GM12874 (cell line): Measurements from ENCODE around the gene TRIL.

Source experiments
- TF ChIP-seq, protein P1 (sequence below): IDR thresholded peaks from 2 replicates; pipeline ENCODE4 v1.5.1; 2011; ENCODE audit warnings: low read depth, mild to moderate bottlenecking, control low read depth, low read length, moderate library complexity; ENCODE audit not compliant: insufficient read depth

TRIL gene

DNA sequence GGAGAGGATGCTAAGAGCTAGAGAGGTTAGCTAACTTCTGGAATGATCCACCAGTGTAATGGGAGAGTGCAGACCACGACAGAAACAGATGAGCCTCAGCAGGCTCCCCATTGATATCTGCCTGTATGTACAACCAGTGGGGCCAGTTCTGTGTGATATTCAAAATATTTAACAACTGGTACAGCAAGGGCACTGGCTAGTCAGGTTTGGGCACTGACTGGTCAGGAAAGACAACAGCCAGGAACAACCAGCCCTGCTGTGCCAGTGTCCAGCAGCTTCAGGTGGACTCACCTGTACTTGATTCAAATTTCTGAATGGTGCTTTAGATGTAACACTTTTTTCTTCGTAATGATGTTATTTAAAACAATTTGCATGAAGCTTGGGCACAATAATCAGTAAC, 5.9 kb upstream of the TRIL start:
- TF ChIP-seq, protein P1, sequence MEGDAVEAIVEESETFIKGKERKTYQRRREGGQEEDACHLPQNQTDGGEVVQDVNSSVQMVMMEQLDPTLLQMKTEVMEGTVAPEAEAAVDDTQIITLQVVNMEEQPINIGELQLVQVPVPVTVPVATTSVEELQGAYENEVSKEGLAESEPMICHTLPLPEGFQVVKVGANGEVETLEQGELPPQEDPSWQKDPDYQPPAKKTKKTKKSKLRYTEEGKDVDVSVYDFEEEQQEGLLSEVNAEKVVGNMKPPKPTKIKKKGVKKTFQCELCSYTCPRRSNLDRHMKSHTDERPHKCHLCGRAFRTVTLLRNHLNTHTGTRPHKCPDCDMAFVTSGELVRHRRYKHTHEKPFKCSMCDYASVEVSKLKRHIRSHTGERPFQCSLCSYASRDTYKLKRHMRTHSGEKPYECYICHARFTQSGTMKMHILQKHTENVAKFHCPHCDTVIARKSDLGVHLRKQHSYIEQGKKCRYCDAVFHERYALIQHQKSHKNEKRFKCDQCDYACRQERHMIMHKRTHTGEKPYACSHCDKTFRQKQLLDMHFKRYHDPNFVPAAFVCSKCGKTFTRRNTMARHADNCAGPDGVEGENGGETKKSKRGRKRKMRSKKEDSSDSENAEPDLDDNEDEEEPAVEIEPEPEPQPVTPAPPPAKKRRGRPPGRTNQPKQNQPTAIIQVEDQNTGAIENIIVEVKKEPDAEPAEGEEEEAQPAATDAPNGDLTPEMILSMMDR: no peak

DNA sequence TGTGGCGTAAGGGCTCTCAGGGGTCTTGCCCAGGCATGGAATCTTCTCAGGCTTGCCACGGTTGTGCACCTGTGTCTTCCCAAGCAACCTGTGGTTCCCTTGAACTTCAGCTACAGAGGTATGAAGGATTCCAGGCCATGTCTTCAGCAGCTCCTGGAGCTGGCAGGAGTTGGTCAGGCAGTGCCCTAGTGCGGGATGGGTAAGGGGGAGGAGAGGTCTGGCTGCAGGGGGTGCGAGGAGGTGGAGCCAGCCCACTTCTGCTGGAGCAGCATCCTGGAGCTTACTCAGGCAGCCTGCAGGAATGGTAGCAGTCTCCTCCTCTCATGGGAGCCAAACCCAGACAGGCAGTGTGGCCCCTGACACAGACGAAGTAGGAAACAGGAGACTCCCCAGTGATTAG, 3.8 kb upstream of the TRIL start:
- TF ChIP-seq, protein P1: no peak

DNA sequence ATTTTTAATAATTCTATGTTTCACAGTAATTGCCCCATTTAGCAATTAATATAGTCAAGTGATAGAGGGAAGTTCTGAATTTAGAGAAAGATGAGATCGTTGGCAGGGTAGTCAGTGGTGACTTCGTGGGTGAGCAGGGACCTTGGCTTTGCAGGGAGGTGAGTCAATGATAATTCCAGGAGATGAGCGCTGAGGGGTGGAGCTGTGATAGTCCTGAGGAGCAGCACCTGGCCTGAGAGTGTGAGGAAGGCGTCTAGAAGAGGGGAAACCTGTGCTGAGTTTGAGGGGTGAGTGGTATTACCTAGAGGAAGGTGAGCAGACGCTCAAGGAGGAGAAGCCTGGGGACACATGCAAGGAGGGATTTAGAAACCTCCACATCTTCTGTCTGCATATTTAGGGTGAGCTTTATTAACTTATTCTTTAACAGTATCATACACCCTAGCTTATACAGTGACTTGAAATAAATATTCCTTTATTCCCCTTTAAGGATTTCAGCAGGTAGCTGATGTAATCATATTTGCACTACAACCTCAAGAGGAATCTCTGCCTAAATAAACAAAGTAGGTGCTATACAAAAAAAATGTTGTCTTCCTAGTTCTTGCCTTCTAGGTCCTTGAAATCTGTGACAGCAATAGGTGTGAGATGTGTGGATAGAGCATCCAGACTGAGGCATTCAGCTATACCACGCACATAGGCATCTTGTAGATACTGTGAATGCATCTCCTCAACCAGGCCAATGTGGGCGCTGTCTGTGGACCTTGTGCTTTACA, 2.1 kb upstream of the TRIL start:
- TF ChIP-seq, protein P1: no peak

DNA sequence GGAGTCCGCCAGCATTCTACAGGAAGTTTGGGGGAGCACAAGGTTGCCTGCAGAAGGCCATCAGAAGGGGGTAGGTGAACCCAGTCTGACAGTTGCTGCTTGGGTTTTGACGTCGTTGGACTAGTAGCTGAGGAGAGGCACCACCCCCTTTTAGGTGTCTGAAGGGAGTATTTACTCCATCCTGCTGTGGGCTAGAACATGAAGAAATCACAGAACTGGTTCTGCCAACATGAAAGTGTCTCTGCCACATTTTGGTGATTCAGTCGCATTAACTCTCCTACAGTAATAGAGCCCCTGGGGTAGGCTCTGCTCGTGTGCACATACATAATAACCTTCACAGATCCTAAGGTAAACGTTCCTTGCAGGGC, 834 bp upstream of the TRIL start:
- TF ChIP-seq, protein P1: no peak

DNA sequence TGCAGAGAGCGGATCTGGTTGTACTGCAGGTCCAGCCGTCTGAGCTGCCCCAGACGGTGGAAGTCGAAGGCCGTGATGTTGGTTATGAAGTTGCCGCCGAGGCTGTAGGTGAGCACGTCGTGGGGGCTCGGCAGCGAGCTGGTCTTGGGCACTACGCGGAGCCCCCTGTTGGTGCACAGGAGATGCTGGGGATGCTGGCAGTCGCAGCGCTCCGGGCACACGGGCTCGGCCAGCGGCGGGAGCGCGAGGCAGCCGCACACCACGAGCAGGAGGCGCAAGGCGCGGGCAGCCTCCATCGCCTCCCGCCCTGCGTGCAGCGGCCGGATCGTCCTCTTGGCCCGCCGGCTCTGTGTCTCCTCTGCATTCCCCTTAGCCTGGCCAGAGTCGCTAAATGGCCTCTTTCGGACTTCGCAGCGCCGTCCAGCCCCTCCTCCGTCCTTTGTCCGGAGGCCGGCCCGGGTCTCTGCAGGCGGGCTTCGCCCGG, 337 bp downstream of the TRIL start:
- TF ChIP-seq, protein P1: no peak

DNA sequence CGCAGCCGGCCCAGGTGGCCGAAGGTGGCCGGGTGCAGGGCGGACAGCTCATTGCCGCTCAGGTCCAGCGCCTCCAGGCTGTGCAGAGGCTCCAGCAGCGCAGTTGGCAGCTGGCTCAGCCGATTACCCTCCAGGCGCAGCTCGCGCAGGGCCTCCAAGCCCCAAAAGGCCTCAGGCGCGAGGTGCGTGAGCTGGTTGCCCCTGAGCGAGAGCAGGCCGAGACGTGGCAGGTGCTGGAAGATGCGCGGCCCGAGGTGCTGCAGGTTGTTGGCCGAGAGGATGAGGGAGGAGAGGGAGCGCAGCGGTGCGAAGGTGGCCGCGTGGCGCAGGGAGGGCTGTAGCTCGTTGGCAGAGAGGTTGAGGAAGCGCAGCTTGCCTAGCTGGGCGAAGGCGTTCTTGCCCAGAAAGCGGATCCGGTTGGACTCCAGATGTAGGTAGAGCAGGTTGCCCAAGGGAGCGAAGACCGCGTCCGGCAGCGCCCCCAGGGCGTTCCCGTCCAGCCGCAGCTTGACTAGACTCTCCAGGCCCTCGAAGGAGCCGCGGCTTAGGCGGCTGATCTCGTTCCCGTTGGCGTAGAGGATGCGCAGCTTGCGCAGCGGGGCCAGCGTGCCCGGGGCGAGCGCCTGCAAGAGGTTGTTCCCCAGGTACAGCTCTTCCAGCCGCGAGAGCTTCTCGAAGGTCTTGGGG, 923 bp downstream of the TRIL start:
- TF ChIP-seq, protein P1: no peak

DNA sequence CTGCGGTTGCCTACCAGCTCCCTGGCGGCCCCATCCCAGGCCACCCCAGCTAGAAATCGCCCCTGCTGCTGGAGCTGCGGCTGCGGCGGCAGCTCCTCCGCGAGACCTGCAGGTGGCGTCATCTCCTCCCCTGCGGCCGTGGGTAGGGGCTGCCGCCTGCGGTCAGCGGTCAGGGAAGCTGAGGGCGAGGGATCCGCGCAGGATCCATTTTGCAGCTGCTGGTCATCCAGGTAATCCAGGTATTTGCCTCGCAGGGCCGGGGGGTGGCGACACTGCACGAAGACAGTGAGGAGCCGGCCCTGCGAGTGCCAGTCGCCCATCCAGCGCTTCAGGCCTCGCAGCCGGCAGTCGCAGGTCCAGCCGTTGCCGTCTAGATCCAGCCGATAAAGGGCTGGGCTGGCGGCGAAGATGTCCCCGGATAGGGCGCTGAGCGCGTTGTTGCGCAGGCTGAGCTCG, 1.5 kb downstream of the TRIL start:
- TF ChIP-seq, protein P1: peak; percentile 31; the same call in 1 of the 2 replicates
